Kidney glomerular epithelial cell (primary cell): Measurements from ENCODE around the gene DYNLRB2.

Experiments used
- DNase-seq: peaks from one replicate; lab custom pipeline; 2025; lab: John Stamatoyannopoulos, UW

DYNLRB2 gene

GRCh38 chr16:80599466-80599865, 58.7 kb downstream of the DYNLRB2 start:
- no peak for DNase-seq
